Stimulated activated CD4-positive, alpha-beta T cell treated with anti-CD3 and anti-CD28 coated beads, Interleukin-4, amount 100 ng/mL, for 24 hours (primary cell): ENCODE measurements around the gene TCF12.
"Not testable (repeated sequence)": the region's sequence is repeated elsewhere in the genome, so short reads cannot be mapped to it uniquely, and the experiment has no call there.

Experiments
- DNase-seq: peaks from one replicate; pipeline ENCODE4 v3.0.0-alpha.2; 2020

Gene TCF12

GRCh38 chr15:56916825-56917477 lies 1.5 kb upstream of the TCF12 start:
- DNase-seq = no peak

GRCh38 chr15:56917652-56918045 lies 795 bp upstream of the TCF12 start:
- DNase-seq = no peak

- DNase-seq = peak; percentile 57
These were observed 676 bp downstream of the TCF12 start for GRCh38 chr15:56919031-56919608.

GRCh38 chr15:56919609-56920366 lies 1.3 kb downstream of the TCF12 start:
- DNase-seq = peak; percentile 19

- no peak for DNase-seq
These were observed 1.9 kb downstream of the TCF12 start for GRCh38 chr15:56920367-56920627.

GRCh38 chr15:56923174-56923591 lies 4.7 kb downstream of the TCF12 start:
- no peak for DNase-seq

- DNase-seq = no peak
These were observed 9.4 kb downstream of the TCF12 start for GRCh38 chr15:56927816-56928215.

- no peak for DNase-seq
These were observed 11.0 kb downstream of the TCF12 start for GRCh38 chr15:56929399-56929798.

GRCh38 chr15:56929933-56930332 lies 11.5 kb downstream of the TCF12 start:
- DNase-seq = no peak

GRCh38 chr15:56930669-56931313 lies 12.3 kb downstream of the TCF12 start:
- no peak for DNase-seq

- DNase-seq = no peak
These were observed 13.4 kb downstream of the TCF12 start for GRCh38 chr15:56931639-56932508.

GRCh38 chr15:56932509-56932868 lies 14.0 kb downstream of the TCF12 start:
- not testable (repeated sequence) for DNase-seq

GRCh38 chr15:56933410-56933809 lies 15.0 kb downstream of the TCF12 start:
- no peak for DNase-seq

- no peak for DNase-seq
These were observed 15.4 kb downstream of the TCF12 start for GRCh38 chr15:56933811-56934210.

- DNase-seq = no peak
These were observed 15.8 kb downstream of the TCF12 start for GRCh38 chr15:56934269-56934668.

- no peak for DNase-seq
These were observed 18.5 kb downstream of the TCF12 start for GRCh38 chr15:56936929-56937328.

- no peak for DNase-seq
These were observed 20.8 kb downstream of the TCF12 start for GRCh38 chr15:56939257-56939656.

GRCh38 chr15:56940388-56940787 lies 21.9 kb downstream of the TCF12 start:
- no peak for DNase-seq

GRCh38 chr15:56942118-56942517 lies 23.7 kb downstream of the TCF12 start:
- no peak for DNase-seq

GRCh38 chr15:56943403-56943802 lies 25.0 kb downstream of the TCF12 start:
- DNase-seq = no peak

- no peak for DNase-seq
These were observed 26.0 kb downstream of the TCF12 start for GRCh38 chr15:56944485-56944884.

GRCh38 chr15:56946150-56946549 lies 27.7 kb downstream of the TCF12 start:
- no peak for DNase-seq
